Measurements from ENCODE around the gene CSNK1A1.
A peak's percentile ranks its signal among the peaks of the same experiment; 100 is the strongest.
"Not testable (repeated sequence)": the region's sequence is repeated elsewhere in the genome, so short reads cannot be mapped to it uniquely, and the experiment has no call there.

The CSNK1A1 gene

DNA sequence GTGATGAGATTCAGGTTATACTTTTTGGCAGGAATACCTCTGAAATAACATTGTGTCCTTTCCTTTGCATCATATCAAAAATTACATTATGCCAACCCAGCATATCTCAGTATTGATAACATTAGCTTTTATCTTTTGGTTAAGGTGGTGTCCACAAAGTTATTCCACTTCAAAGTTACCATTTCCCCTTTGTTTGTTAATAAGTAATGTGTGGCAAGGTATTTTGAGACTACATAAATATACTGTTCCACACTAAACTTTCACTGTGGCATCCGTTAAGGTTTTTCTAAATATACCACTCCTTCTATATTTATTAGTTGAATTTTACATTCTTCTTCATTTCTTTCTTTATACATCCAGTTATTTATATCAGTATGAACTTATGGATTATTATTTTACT lies 16.0 kb upstream of the CSNK1A1 start:
- no peak for DNase-seq (ENCODE audit: extremely low read depth, insufficient read length)
- TF ChIP-seq CTCF (IDR thresholded peaks at IDR 0.05; ENCODE audit: insufficient read depth, low read length, poor library complexity, severe bottlenecking), result no peak
- no peaks in the 10 kb centered on the region for H3K27me3 ChIP-seq (replicated peaks; ENCODE audit: control insufficient read depth, insufficient read depth, low read length)
- no peak overlapping the region for H3K4me3 ChIP-seq (replicated peaks; ENCODE audit: low read depth, low read length)
- H3K36me3 ChIP-seq (ENCODE audit: control insufficient read depth, insufficient read depth, low read length), result no peaks in the 10 kb centered on the region

DNA sequence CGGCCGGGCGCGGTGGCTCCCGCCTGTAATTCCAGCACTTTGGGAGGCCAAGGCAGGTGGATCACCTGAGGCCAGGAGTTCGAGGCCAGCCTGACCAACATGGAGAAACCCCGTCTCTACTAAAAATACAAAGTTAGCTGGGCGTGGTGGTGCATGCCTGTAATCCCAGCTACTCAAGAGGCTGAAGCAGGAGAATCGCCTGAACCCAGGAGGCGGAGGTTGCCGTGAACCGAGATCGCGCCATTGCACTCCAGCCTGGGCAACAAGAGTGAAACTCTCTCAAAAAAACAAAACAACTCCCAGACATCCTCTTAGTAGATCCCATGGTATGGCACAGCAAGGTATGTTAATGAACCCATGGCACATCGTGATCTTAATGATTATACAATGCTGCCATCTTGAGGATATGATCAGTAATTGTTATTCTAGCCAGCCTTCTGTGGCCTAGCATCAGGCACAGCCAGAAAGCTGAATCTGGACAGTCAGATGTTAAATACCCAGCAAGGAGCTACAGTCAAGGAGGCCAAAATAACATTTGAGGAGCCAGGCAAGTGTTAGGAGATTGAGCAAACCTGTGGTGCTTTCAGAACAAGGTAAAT lies 13.4 kb upstream of the CSNK1A1 start:
- peak; percentile 44 for DNase-seq (ENCODE audit: extremely low read depth, insufficient read length)
- H3K27me3 ChIP-seq (replicated peaks; ENCODE audit: control insufficient read depth, insufficient read depth, low read length), result not testable (repeated sequence)
- peak; percentile 44 for TF ChIP-seq CTCF (IDR thresholded peaks at IDR 0.05; ENCODE audit: insufficient read depth, low read length, poor library complexity, severe bottlenecking)

DNA sequence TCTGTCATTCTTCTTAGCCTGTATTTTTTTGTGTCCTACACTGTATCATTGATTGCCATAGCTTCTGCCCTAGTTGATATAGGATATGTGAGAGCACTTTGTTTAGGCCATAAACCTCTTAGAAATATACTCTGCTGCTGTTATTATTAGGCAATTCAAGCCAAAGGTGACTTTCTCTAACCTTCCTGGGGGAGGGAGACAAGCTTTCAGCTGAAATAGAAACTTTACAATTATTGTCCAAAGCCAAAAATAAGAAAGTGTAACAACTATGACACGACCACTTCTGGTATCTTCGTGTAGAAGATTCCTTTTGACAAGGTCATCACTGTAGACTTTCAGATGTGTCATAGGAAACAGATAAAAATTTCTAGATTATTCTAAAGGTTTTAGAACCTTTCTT lies 12.2 kb upstream of the CSNK1A1 start:
- Histone ChIP-seq H3K4me3 (replicated peaks; ENCODE audit: low read depth, low read length) (no peak overlapping the region), H3K36me3 (ENCODE audit: control insufficient read depth, insufficient read depth, low read length) (no peaks in the 10 kb centered on the region), H3K27me3 (replicated peaks; ENCODE audit: control insufficient read depth, insufficient read depth, low read length) (no peaks in the 10 kb centered on the region)
- no peak for DNase-seq (ENCODE audit: extremely low read depth, insufficient read length)
- TF ChIP-seq CTCF (IDR thresholded peaks at IDR 0.05; ENCODE audit: insufficient read depth, low read length, poor library complexity, severe bottlenecking), result no peak

More for the DNA sequence above, 13.4 kb upstream of the CSNK1A1 start:
- not testable (repeated sequence) for H3K36me3 ChIP-seq (ENCODE audit: control insufficient read depth, insufficient read depth, low read length); H3K4me3 ChIP-seq (replicated peaks; ENCODE audit: low read depth, low read length)

GRCh38 chr5:149561848-149562247 lies 10.6 kb upstream of the CSNK1A1 start:
- no peak for TF ChIP-seq CTCF (IDR thresholded peaks at IDR 0.05; ENCODE audit: insufficient read depth, low read length, poor library complexity, severe bottlenecking)
- Histone ChIP-seq H3K27me3 (replicated peaks; ENCODE audit: control insufficient read depth, insufficient read depth, low read length) (no peaks in the 10 kb centered on the region), H3K36me3 (ENCODE audit: control insufficient read depth, insufficient read depth, low read length) (no peaks in the 10 kb centered on the region), H3K4me3 (replicated peaks; ENCODE audit: low read depth, low read length) (no peak overlapping the region)
- no peak for DNase-seq (ENCODE audit: extremely low read depth, insufficient read length)

DNA sequence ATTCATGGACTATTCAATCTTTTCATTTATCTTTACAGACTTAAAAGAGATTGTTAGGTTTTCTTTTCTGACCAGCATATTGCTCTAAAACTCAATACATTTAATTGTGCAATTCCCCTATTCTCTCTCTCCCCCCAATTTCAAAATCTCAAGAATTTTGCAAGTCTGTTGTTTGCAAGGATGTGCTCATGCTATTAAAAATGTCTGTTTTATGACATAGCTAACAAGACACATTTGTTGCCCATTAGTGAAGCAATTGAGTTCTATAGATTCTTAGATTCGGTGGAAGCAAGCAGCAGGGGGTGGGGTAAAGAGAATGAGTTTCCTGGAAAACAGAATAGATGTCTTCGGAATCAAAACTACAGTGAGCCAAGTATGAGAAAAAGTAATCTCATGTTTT lies 8.5 kb upstream of the CSNK1A1 start:
- no peak for TF ChIP-seq CTCF (IDR thresholded peaks at IDR 0.05; ENCODE audit: insufficient read depth, low read length, poor library complexity, severe bottlenecking)
- no peak for DNase-seq (ENCODE audit: extremely low read depth, insufficient read length)

More for the DNA sequence above, 8.5 kb upstream of the CSNK1A1 start:
- H3K27me3 ChIP-seq (replicated peaks; ENCODE audit: control insufficient read depth, insufficient read depth, low read length), result no peaks in the 10 kb centered on the region
- H3K36me3 ChIP-seq (ENCODE audit: control insufficient read depth, insufficient read depth, low read length), result no peaks in the 10 kb centered on the region
- H3K4me3 ChIP-seq (replicated peaks; ENCODE audit: low read depth, low read length), result no peak overlapping the region

All from GM06990 (cell line).